Fibroblast of skin of abdomen (primary cell): ENCODE data around the gene RAI1.

ENCODE experiments used
- DNase-seq: peaks from one replicate; pipeline ENCODE4 v3.0.0-alpha.2; 2013

The RAI1 gene

GRCh38 chr17:17698869-17699351 lies 17.7 kb downstream of the RAI1 start:
- DNase-seq: peak; percentile 66

DNA sequence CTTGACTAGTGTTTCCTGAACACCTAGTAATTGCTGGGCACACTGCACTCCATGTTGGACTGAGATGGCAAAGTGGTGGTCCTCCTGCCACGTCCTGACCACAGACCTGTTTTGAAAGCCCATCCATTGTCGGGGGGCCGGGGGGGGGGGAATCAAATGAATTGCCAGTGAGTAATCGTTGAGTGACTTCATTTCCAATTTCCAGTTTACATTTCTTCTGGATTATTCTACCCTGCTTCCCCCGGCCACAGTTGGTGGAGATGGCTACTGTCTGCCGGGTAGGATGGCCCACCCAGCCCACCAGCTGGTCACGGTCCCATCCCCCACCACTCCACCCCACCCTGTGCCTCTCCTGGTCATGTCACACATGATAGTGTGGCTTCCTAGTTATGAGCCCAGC lies 18.2 kb downstream of the RAI1 start:
- DNase-seq: no peak

DNA sequence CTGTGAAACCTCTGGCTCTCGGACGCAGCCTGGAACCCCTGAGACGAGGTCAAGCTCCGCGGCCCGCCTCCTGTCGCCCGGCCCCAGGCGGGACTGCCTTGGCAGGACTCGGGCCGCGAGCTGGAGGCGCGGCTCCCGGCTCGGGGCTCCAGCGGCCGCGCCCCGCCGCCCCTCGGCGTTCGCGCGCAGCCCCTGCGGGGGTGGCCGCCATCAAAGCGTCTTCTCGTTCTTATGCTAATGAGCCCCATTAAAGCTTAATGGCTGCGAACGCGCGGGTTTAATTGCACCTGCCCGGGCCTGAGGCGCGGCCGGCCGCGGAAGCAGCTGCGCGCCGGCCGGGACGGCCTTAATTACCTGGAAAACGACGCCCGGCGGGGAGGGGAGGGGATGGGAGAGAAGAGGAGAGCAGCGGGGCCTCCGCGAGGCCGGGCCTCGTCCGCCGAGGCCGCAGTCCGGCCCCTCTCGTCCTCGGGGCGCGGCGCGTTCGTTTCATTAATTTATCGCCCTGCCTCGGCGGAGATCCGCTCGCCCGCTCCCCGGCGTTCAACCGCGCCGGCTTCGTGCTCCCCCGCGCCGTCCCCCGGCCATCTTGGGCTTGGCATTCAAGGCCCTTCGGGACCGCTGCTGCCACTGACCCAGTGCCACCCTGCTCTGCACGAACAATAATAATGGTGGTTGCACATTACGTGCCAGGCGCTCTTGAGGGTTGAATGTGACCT lies 19.2 kb downstream of the RAI1 start:
- DNase-seq: no peak

- DNase-seq: no peak
Observed at GRCh38 chr17:17701112-17701511, 19.9 kb downstream of the RAI1 start.

- DNase-seq: no peak
Observed at GRCh38 chr17:17701658-17702057, 20.4 kb downstream of the RAI1 start.

DNA sequence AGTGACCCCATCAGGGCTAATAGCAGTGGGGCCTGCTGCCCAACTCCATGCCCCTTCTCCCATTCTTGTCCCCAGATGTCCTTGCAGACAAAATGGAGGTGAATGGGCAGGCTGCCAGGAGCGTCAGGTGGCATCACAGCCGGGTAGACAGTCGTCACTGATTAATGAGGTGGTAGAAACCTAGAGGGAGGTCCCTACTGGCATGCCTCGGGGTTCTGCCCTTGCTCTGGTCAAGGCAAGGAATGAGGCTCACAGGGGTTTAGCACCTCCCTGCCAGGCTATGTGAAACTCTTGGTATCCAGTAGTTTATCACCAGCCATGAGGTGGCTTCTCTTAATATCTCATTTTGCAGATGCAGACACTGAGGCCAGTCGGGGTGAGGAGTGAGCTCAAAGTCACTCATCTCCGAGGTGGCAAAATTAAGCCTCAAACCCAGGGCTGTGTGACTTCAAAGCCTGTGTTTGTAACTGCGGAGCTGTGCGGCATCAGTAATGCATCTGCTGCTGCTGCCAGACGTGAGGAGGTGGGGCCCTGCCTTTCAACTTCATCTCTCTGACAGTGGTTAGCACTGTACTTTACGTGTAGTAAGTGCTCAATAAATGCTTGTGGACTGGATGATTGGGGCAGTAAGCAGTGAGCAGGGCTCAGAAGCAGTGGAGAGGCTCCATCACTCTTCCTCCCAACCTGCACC lies 21.3 kb downstream of the RAI1 start:
- no peak for DNase-seq

GRCh38 chr17:17703140-17703919 lies 22.1 kb downstream of the RAI1 start:
- no peak for DNase-seq

GRCh38 chr17:17704931-17705330 lies 23.7 kb downstream of the RAI1 start:
- DNase-seq: no peak

DNA sequence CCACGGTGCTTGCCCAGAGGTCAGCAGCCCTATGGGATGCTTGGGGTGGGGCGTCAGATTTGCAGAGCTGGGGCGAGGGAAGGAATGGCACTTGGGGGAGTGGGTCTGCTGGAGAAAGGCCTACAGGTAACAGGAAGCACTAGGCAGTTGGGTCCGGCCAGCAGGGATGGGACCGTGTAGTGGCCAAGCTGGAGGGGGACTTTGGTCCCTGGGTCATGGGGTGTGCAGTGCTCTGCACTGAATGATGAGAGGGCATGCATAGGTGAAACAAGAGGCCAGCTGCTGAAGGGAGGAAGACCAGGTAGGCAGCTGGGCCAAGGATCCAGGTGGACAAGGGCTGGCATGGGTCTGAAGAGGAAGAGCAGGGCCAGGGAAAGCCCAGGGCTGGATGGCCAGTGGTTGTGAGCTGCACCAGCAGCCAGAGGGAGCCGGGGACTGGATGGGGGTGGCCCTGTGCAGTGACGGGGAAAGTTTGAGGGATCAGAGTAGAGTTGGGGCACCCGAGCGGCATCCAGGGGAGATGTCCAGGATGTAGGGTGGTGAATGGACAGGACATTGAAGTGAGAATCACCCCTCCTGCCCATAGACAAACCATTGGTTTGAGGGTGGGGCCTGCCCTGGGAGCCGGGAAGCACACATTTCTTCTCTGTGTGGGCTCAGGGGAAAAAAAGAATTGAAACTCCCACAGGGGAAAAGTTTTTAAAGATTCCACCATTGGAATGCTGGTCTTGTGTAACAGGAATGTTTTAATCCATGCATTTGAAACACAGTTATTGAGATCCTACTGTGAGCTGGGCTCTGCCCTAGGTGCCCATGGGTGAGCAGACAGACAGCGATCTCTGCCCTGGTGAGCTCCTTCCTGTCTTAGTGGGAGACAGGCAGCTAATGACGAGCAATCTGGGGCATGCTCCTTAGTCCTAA lies 25.1 kb downstream of the RAI1 start:
- peak; percentile 29 for DNase-seq

- DNase-seq: no peak
Observed at GRCh38 chr17:17708295-17708694, 27.0 kb downstream of the RAI1 start.

DNA sequence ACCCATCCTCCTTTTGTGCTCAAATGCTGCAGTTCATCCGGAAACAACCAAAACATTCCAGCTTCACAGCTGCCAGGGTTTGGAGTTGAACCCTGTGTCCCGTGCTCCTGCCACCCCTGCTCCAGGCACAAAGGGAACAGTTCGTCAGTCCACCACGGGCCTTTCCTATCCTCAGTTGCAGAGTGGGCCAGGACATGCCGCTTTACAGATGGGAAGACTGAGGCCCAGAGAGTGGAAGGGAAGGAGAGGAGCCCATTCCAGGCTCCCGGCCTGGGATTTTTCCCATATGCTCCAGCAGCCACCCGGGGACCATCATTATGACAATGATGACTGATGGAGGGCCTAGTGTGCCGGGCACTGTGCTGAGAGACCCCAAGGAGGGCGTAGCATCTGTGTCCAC lies 27.6 kb downstream of the RAI1 start:
- DNase-seq: no peak

GRCh38 chr17:17709815-17710321 lies 28.6 kb downstream of the RAI1 start:
- no peak for DNase-seq

- DNase-seq: no peak
Observed at GRCh38 chr17:17710355-17710727, 29.1 kb downstream of the RAI1 start.

- DNase-seq: peak; percentile 89
Observed at GRCh38 chr17:17710728-17711541, 29.7 kb downstream of the RAI1 start.

DNA sequence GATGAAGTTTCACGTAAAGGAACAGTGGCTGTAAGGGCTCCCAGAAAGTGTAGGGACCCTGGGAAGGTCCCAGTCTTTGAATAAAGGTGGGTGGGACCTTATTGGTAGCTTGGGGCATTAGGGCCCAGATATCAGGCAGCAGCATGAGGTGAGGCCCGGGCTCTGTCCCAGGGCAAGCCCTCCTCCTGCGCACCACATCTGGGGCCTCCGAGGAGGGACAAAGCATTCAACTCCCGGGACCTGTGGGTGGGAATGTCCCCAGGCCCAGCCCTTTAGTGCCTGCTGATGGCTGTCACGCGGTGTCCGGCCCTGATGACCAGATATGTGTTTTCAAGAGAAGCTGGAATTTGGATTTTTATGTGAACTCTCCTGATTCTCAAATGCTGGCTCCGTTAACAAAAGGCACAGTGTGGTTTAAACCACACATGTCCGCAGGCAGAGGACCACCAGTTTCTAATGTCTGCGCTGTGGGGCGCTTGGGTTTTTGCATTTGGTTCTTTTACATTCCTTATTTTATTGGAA lies 30.4 kb downstream of the RAI1 start:
- DNase-seq: peak; percentile 26

DNA sequence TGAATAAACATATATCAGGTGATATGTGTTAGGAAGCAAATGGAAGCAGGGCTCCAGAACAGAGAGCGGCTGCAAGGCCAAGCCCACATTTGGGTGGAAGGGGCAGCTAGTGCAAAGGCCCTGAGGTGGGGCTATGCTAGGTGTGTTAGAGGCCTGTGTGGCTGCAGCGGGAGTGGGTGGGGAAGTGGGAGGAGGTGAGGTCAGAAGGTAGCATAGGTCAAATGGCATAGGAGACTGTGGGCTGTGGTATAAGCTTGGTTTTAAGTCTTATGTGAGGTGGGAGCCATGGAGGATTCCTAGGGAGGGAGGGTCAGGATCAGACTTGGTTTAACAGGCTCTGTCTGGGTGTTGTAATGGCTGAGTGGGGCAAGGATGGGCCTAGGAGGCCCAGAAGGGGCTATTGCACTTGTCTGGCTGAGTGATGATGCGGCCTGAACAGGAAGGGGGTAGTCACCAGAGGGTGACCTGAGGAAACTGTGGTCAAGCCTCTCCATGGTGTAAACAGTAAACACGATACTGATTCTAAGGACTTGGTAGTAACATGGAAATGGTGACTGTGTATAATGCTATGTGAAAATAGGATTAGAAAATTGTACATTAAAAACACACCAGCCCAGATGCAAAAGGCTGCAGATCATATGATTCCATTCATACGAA lies 31.1 kb downstream of the RAI1 start:
- peak; percentile 62 for DNase-seq

DNA sequence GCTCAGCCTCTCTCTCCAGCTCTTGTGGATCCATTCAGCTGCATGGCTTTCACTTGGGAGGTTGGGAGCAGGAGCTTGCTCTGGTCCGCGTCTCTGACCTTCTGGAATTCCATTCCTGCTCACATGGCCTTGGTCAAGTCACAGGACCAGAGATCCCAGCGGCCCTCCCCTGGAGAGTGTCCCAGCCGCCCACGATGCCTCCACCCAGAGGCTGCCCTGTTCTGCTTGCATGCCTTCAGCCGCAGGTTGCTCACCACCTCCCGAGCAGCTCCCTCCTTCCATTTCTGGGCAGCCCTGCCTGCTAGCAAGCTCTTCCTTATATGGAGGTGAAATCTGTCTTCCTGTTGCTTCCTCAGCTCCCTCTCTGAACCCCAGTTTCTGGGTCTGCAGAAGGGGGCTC lies 32.6 kb downstream of the RAI1 start:
- peak; percentile 10 for DNase-seq

DNA sequence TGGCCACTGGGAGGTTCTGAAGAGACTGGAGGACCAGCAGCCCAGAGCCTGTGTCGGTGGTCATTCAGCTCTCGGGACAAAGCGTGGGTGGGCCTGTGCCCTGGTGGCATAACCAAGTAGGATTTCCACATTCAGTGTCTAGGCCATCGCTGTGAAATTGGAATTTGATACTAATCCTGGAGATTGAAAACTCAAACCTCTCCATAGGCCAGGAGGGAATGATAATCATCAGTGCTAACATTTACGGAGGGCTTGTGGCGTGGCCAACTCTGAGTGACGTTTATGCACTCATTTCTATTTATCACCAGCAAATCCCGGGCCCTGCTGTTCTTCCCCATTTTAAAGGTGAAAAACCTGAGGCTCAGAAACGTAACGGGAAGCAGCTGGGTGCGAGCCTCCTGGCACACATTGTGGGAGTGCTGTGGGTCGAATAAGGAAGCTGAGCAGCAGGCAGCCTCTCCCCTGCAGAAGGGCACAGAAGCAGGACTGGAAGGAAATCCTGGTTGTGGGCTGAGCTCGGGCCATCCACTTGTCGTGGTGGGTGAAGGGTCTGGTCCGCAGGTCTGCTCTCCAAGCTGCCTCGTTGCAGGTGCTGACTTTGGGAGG lies 33.1 kb downstream of the RAI1 start:
- no peak for DNase-seq

DNA sequence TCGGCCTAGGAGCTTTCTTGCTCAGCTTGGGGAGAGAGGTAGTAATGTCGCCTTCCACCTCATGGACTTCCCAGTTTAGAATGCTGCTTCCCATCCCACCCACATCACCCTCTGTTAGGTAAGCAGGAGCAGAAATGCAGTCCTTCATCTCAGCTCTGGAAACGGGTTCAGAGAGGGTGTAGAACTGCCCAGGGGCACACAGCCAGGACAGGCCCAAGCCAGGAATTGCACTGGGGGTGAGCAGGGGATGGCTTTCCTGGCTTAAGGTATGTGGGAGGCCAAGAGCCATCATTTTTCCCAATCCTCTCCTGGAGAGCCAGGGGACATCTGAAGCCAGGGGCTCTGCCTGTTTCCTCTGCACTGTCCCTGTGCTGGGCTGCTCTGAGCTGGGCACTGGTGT lies 33.6 kb downstream of the RAI1 start:
- no peak for DNase-seq
